ENCODE data around the gene FAIM2. TPM values are rescaled to one million over a fixed set of nuclear protein-coding genes. Genes with fewer than 3 reads are reported as not detected.

The FAIM2 gene
- total and polyA plus RNA-seq, 7 donors = 1.2 to 12.8 (median 6.1) TPM; not detected in 1

DNA sequence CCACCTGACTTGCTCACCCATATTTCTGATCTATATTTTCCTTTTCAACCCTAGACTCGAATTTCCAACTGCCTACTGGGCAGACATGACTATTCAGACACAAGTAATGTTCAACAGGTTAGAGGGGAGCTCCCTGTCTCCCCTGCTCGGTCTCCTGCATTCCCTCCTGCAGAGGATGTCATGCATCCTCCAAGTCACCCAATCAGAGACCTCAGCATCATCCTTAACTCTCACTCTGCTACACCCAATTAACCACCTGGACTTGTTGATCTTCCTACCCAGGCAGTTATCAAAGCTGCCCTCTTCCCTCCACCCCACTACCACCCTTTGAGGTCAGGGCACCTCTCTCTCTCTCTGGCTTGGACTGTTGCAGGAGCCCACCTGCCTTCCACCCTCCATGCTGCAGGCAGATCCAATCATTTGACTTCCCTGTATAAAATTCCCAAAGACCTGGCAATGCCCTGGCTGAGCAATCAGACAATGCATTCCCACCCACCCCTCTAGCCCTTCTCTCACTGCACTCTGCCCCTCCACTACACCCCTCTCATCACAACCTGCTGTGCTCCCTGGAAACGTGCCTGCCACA is 10.9 kb downstream of the FAIM2 start:
- Histone ChIP-seq H3K36me3 (no peaks in the 10 kb centered on the region), H3K27me3 (no peaks in the 10 kb centered on the region), H3K27ac (no peak overlapping the region), H3K4me3 (no peak overlapping the region), H3K9me3 (no peaks in the 10 kb centered on the region), H3K4me1 (no peaks in the 10 kb centered on the region)
- no peak for TF ChIP-seq POLR2AphosphoS5 (IDR thresholded peaks at IDR 0.05)
- TF ChIP-seq, protein P1, sequence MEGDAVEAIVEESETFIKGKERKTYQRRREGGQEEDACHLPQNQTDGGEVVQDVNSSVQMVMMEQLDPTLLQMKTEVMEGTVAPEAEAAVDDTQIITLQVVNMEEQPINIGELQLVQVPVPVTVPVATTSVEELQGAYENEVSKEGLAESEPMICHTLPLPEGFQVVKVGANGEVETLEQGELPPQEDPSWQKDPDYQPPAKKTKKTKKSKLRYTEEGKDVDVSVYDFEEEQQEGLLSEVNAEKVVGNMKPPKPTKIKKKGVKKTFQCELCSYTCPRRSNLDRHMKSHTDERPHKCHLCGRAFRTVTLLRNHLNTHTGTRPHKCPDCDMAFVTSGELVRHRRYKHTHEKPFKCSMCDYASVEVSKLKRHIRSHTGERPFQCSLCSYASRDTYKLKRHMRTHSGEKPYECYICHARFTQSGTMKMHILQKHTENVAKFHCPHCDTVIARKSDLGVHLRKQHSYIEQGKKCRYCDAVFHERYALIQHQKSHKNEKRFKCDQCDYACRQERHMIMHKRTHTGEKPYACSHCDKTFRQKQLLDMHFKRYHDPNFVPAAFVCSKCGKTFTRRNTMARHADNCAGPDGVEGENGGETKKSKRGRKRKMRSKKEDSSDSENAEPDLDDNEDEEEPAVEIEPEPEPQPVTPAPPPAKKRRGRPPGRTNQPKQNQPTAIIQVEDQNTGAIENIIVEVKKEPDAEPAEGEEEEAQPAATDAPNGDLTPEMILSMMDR (IDR thresholded peaks at IDR 0.05) = no peak
- TF ChIP-seq EP300 (IDR thresholded peaks at IDR 0.05) = no peak
- no peak for TF ChIP-seq POLR2A (IDR thresholded peaks at IDR 0.05)
- DNase-seq = peak; percentile 26
- 76 to 78% methylated on average over 3 of the region's 3 CpGs for WGBS, 2 donors
- intact Hi-C loops (cut with DNase I) = no loop called here

GRCh38 chr12:49892084-49892731 is 11.5 kb downstream of the FAIM2 start:
- DNase-seq = peak; percentile 55
- TF ChIP-seq POLR2AphosphoS5 (IDR thresholded peaks at IDR 0.05) (no peak), POLR2A (IDR thresholded peaks at IDR 0.05) (no peak), EP300 (IDR thresholded peaks at IDR 0.05) (no peak)
- TF ChIP-seq, protein P1 (IDR thresholded peaks at IDR 0.05) = no peak
- intact Hi-C loops (cut with DNase I) = no loop called here
- H3K27ac ChIP-seq = no peak overlapping the region
- H3K9me3 ChIP-seq = no peaks in the 10 kb centered on the region
- 82 to 85% methylated on average over 10 of the region's 10 CpGs for WGBS, 2 donors
- H3K4me3 ChIP-seq = no peak overlapping the region
- no peaks in the 10 kb centered on the region for H3K4me1 ChIP-seq
- no peaks in the 10 kb centered on the region for H3K36me3 ChIP-seq
- H3K27me3 ChIP-seq = no peaks in the 10 kb centered on the region

DNA sequence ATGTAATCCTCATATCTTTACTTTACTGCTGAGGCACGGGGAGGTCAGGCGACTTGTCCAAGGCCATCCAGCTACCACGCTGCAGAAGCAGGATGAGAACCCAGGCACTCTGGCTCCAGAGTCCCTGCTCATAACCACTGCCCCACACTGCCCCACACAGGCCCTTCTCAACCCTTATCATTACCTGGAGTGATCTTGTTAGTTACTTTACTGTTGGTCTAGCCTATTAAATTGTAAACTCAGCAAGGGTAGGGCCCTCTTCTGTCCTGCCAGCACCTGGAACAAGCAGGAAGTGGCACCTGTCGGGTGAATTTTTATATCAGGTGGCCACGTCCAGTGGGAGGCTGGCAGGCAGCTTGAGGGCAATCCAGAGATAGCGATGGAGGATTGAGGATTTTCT is 12.2 kb downstream of the FAIM2 start:
- Histone ChIP-seq H3K27me3 (no peaks in the 10 kb centered on the region), H3K4me1 (no peaks in the 10 kb centered on the region), H3K4me3 (no peak overlapping the region), H3K36me3 (no peaks in the 10 kb centered on the region), H3K27ac (no peak overlapping the region), H3K9me3 (no peaks in the 10 kb centered on the region)
- intact Hi-C loops (cut with DNase I) = no loop called here
- WGBS, 2 donors = 17 to 64% methylated on average over 6 of the region's 6 CpGs
- peak; percentile 25 for DNase-seq
- no peak for TF ChIP-seq POLR2A (IDR thresholded peaks at IDR 0.05)
- TF ChIP-seq POLR2AphosphoS5 (IDR thresholded peaks at IDR 0.05) = no peak
- no peak for TF ChIP-seq EP300 (IDR thresholded peaks at IDR 0.05)
- TF ChIP-seq, protein P1 (IDR thresholded peaks at IDR 0.05) = no peak

- peak; percentile 47 for DNase-seq
- TF ChIP-seq, protein P1 (IDR thresholded peaks at IDR 0.05) = no peak
- TF ChIP-seq POLR2AphosphoS5 (IDR thresholded peaks at IDR 0.05) (no peak), EP300 (IDR thresholded peaks at IDR 0.05) (no peak)
- Histone ChIP-seq H3K36me3 (no peaks in the 10 kb centered on the region), H3K4me3 (no peak overlapping the region), H3K27ac (no peak overlapping the region), H3K27me3 (no peaks in the 10 kb centered on the region), H3K9me3 (no peaks in the 10 kb centered on the region), H3K4me1 (no peaks in the 10 kb centered on the region)
- intact Hi-C loops (cut with DNase I) = no loop called here
- 59 to 79% methylated on average over 2 of the region's 2 CpGs for WGBS, 2 donors
Observed at GRCh38 chr12:49891012-49891411, 12.7 kb downstream of the FAIM2 start.
